Fibroblast of lung (primary cell): ENCODE data around the gene HIVEP3. TPM values are rescaled to one million over a fixed set of nuclear protein-coding genes. Genes with fewer than 3 reads are reported as not detected.

Source experiments
- DNase-seq, 2 donors: peaks; one replicate each; pipeline versions ENCODE4 v3.0.0 to v3.0.0-alpha.2; 2010; ENCODE audit warnings: low read depth in 2 of 2
- H2AFZ ChIP-seq: 2 replicates; pipeline ENCODE4 v1.5.1; 2012; ENCODE audit warnings: low read length, control low read depth, inconsistent platforms
- H3K27ac ChIP-seq: 2 replicates; pipeline ENCODE4 v1.5.1; 2011; ENCODE audit warnings: low read length, control low read depth; ENCODE audit not compliant: insufficient read depth
- H3K27me3 ChIP-seq: 2 replicates; pipeline ENCODE4 v1.5.1; 2011; ENCODE audit warnings: mild to moderate bottlenecking, low read length; ENCODE audit not compliant: control insufficient read depth, insufficient read depth
- H3K36me3 ChIP-seq: 2 replicates; pipeline ENCODE4 v1.5.1; 2011; ENCODE audit warnings: low read length; ENCODE audit not compliant: control insufficient read depth, insufficient read depth
- H3K4me1 ChIP-seq: 2 replicates; pipeline ENCODE4 v1.5.1; 2011; ENCODE audit warnings: low read length; ENCODE audit not compliant: control insufficient read depth, insufficient read depth; ENCODE audit errors: extremely low read depth
- H3K4me2 ChIP-seq: 2 replicates; pipeline ENCODE4 v1.5.1; 2011; ENCODE audit warnings: low read length, control low read depth; ENCODE audit not compliant: insufficient read depth; ENCODE audit errors: extremely low read depth
- H3K4me3 ChIP-seq, 4 experiments: fragments of 200-600 bp in 1 of 4; sonication (generic) in 1 of 4; replicated peaks in 1 of 4; 2 replicates each; pipeline ENCODE4 v1.5.1; 2011 to 2016; ENCODE audit warnings: low read length in 4 of 4, low read depth in 3 of 4, mild to moderate bottlenecking in 3 of 4, control low read depth in 2 of 4, inconsistent platforms in 1 of 4, mixed read lengths in 1 of 4; ENCODE audit not compliant: insufficient read depth in 1 of 4; ENCODE audit errors: control extremely low read depth in 1 of 4
- H3K79me2 ChIP-seq: 2 replicates; pipeline ENCODE4 v1.5.1; 2012; ENCODE audit warnings: mild to moderate bottlenecking, low read length, inconsistent platforms; ENCODE audit not compliant: control insufficient read depth, insufficient read depth
- H3K9ac ChIP-seq: 2 replicates; pipeline ENCODE4 v1.5.1; 2011; ENCODE audit warnings: mild to moderate bottlenecking, low read length, control low read depth; ENCODE audit not compliant: insufficient read depth
- H3K9me3 ChIP-seq: 2 replicates; pipeline ENCODE4 v1.5.1; 2012; ENCODE audit warnings: low read depth, low read length; ENCODE audit not compliant: control insufficient read depth, insufficient read depth
- H4K20me1 ChIP-seq: 2 replicates; pipeline ENCODE4 v1.5.1; 2011; ENCODE audit warnings: low read length; ENCODE audit not compliant: control insufficient read depth, insufficient read depth; ENCODE audit errors: extremely low read depth
- CTCF ChIP-seq, 2 donors: IDR thresholded peaks in 1 of 2; conservative IDR thresholded peaks in 1 of 2; 1 replicate in 1 of 2; 2 replicates in 1 of 2; pipeline ENCODE4 v1.5.1; 2011 to 2012; ENCODE audit warnings: low read length in 2 of 2, control low read depth in 1 of 2, inconsistent platforms in 1 of 2, low read depth in 1 of 2, mild to moderate bottlenecking in 1 of 2
- EZH2 ChIP-seq: IDR thresholded peaks from 2 replicates; pipeline ENCODE4 v1.5.1; 2012; ENCODE audit warnings: low read length, control low read depth, mild to moderate bottlenecking; ENCODE audit errors: missing control alignments
- polyA plus RNA-seq, 2 donors: library from polyadenylated mRNA; depleted of rRNA in 1 of 2; stranded (reverse) in 1 of 2; unstranded in 1 of 2; fragments of >200 nt; gene quantifications; 2 replicates each; pipeline ENCODE4 v1.2.1, GENCODE V29; 2011 to 2012; ENCODE audit warnings: missing spikeins in 1 of 2
- total RNA-seq: library from RNA; depleted of rRNA; stranded (reverse); fragments of >200 nt; gene quantifications from 2 replicates; pipeline ENCODE4 v1.2.1, GENCODE V29; 2014

Gene HIVEP3
- total and polyA plus RNA-seq, 2 donors (not counting 1 experiment from before 2014, with no cell fraction given) = 0.83 to 3.2 TPM

DNA sequence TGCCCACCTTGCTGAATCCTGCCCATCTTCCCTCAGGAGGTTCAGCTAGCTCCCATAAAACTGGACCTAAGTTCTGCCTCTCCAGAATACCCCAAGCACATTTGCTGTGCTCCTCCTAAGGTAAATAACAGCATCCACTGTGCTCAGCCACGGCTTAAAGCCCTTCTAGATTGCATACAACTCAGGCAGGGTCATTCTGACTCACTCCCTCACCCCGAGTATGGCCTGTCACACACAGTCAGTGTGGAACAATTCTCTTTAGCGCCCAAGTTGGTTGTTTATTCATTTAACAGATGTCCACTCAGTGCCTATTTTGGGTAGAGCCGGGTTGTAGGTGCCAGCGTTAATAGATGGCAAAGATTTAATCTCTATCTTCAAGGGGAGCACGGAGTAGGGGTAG lies 286.8 kb downstream of the HIVEP3 start:
- peak; percentile 57 to 75 for DNase-seq
- no peak overlapping the region for H2AFZ ChIP-seq
- TF ChIP-seq CTCF (conservative IDR thresholded peaks at IDR 0.05 in 1 of 2, IDR thresholded peaks at IDR 0.05 in 1 of 2; ENCODE audit: low read depth in 1 of 2, low read length in 2 of 2) (no peak), EZH2 (no peak)
- no peak overlapping the region for H3K9ac ChIP-seq
- H3K36me3 ChIP-seq = no peaks in the 10 kb centered on the region
- peaks cover 2% of the 10 kb centered on the region for H3K4me1 ChIP-seq
- H3K9me3 ChIP-seq = no peaks in the 10 kb centered on the region
- H3K27me3 ChIP-seq = no peaks in the 10 kb centered on the region
- H3K4me2 ChIP-seq = no peak overlapping the region
- no peak overlapping the region for H3K4me3 ChIP-seq
- no peak overlapping the region for H3K27ac ChIP-seq
- no peaks in the 10 kb centered on the region for H3K79me2 ChIP-seq
- no peaks in the 10 kb centered on the region for H4K20me1 ChIP-seq

GRCh38 chr1:41631154-41631553 lies 287.6 kb downstream of the HIVEP3 start:
- no peak overlapping the region for H3K4me3 ChIP-seq
- TF ChIP-seq EZH2 = no peak
- TF ChIP-seq CTCF (conservative IDR thresholded peaks at IDR 0.05 in 1 of 2, IDR thresholded peaks at IDR 0.05 in 1 of 2; ENCODE audit: low read depth in 1 of 2, low read length in 2 of 2) = no peak
- no peak overlapping the region for H3K4me2 ChIP-seq
- H3K9me3 ChIP-seq = no peaks in the 10 kb centered on the region
- no peak overlapping the region for H3K27ac ChIP-seq
- H3K4me1 ChIP-seq = peaks cover 5% of the 10 kb centered on the region
- H3K36me3 ChIP-seq = no peaks in the 10 kb centered on the region
- no peaks in the 10 kb centered on the region for H4K20me1 ChIP-seq
- no peak for DNase-seq
- no peaks in the 10 kb centered on the region for H3K79me2 ChIP-seq
- no peak overlapping the region for H3K9ac ChIP-seq
- no peaks in the 10 kb centered on the region for H3K27me3 ChIP-seq
- H2AFZ ChIP-seq = no peak overlapping the region

GRCh38 chr1:41629571-41629970 lies 289.2 kb downstream of the HIVEP3 start:
- H3K9ac ChIP-seq = no peak overlapping the region
- H3K27me3 ChIP-seq = no peaks in the 10 kb centered on the region
- TF ChIP-seq CTCF (conservative IDR thresholded peaks at IDR 0.05 in 1 of 2, IDR thresholded peaks at IDR 0.05 in 1 of 2; ENCODE audit: low read depth in 1 of 2, low read length in 2 of 2) (no peak), EZH2 (no peak)
- no peaks in the 10 kb centered on the region for H4K20me1 ChIP-seq
- no peak overlapping the region for H3K4me3 ChIP-seq
- peak; percentile 51 to 99 for DNase-seq
- H3K4me1 ChIP-seq = peaks cover 5% of the 10 kb centered on the region
- H2AFZ ChIP-seq = no peak overlapping the region
- H3K79me2 ChIP-seq = no peaks in the 10 kb centered on the region
- no peaks in the 10 kb centered on the region for H3K36me3 ChIP-seq
- H3K4me2 ChIP-seq = no peak overlapping the region
- H3K27ac ChIP-seq = no peak overlapping the region
- H3K9me3 ChIP-seq = no peaks in the 10 kb centered on the region
